ENCODE results near the gene NOL7. TPM values are rescaled to one million over a fixed set of nuclear protein-coding genes. Genes with fewer than 3 reads are reported as not detected.

The NOL7 gene
- 63.5 and 72.1 TPM in 2 replicates for total RNA-seq

DNA sequence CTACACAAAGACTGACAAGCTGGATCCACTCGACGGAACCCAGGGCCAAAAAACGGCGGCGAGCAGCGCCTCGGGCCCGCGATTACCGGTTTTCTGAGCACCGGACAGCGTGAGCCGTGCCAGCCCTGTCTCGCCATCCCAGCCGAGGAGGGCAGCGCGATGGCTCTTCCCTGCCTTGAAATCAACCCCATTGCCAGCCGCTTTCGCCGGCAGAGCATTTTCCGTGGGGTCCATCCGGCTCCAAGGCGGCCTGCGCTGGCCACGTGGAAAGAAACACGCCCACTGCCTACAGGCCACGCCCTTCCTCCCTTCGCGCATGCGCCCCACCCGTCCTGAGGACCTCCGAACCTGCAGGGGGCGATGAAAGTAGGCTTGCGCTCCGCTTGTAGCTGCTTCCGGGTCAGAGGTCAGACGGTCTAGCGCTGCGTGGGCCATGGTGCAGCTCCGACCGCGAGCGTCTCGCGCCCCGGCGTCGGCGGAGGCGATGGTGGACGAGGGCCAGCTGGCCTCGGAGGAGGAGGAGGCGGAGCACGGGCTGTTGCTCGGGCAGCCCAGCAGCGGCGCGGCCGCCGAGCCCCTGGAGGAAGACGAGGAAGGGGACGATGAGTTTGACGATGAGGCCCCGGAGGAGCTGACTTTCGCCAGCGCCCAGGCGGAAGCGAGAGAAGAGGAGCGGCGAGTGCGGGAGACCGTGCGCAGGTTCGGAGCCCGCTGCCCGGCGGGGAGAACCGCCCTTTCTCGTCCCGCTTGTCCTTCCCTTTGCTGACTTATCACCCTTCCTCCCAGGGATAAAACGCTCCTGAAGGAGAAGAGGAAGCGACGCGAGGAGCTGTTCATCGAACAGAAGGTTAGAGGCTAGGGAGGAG, at the start of gene NOL7:
Gene NOL7, plus strand, starts transcription at position 410 of the 866 bp plus-strand sequence. Its CDS starts 24 bp downstream, at position 434.

GRCh38 chr6:13574571-13575376, 40.4 kb upstream of the NOL7 start, which contains the start of gene SIRT5:
Gene SIRT5, plus strand, starts transcription at chr6:13574601. Its CDS starts 9,510 bp downstream, at chr6:13584111.

Other genes with a start within 250 kb of the NOL7 start
- gene GFOD1, start 127.7 kb upstream of the NOL7 start, total RNA-seq = 19.2 and 19.8 TPM in 2 replicates
- 12.5 and 17.1 TPM in 2 replicates for gene SIRT5, start 40.7 kb upstream of the NOL7 start, total RNA-seq
- 23.4 and 34.1 TPM in 2 replicates for gene RANBP9, start 96.5 kb downstream of the NOL7 start, total RNA-seq
- 14.7 and 20.0 TPM in 2 replicates for gene MCUR1, start 199.2 kb downstream of the NOL7 start, total RNA-seq